Muscle layer of colon (tissue), 2 donors: ENCODE results near the gene OR9G1.
"Not testable (repeated sequence)": the region's sequence is repeated elsewhere in the genome, so short reads cannot be mapped to it uniquely, and the experiment has no call there.

Source experiments
- H3K27ac ChIP-seq: one replicate; pipeline ENCODE4 v1.7.0; 2013; ENCODE audit warnings: low read depth, mild to moderate bottlenecking, low read length, moderate library complexity
- H3K27me3 ChIP-seq, 2 donors: one replicate each; pipeline ENCODE4 v1.7.0; 2013; ENCODE audit warnings: low read length in 2 of 2, mild to moderate bottlenecking in 2 of 2; ENCODE audit not compliant: insufficient read depth in 2 of 2, control insufficient read depth in 1 of 2
- H3K36me3 ChIP-seq: one replicate; pipeline ENCODE4 v1.7.0; 2013; ENCODE audit warnings: mild to moderate bottlenecking, low read length; ENCODE audit not compliant: insufficient read depth
- H3K4me1 ChIP-seq: one replicate; pipeline ENCODE4 v1.7.0; 2013; ENCODE audit warnings: mild to moderate bottlenecking, low read length; ENCODE audit not compliant: insufficient read depth
- H3K4me3 ChIP-seq, 2 donors: one replicate each; pipeline ENCODE4 v1.7.0; 2013; ENCODE audit warnings: low read length in 2 of 2, low read depth in 1 of 2, mild to moderate bottlenecking in 1 of 2, moderate library complexity in 1 of 2
- H3K9ac ChIP-seq: one replicate; pipeline ENCODE4 v1.7.0; 2013; ENCODE audit warnings: low read length
- H3K9me3 ChIP-seq: one replicate; pipeline ENCODE4 v1.7.0; 2013; ENCODE audit warnings: mild to moderate bottlenecking, low read length
- donor health status: abdominal sarcoma.
- donor health status: Adenocarcinoma of cecum.

Gene OR9G1, protein sequence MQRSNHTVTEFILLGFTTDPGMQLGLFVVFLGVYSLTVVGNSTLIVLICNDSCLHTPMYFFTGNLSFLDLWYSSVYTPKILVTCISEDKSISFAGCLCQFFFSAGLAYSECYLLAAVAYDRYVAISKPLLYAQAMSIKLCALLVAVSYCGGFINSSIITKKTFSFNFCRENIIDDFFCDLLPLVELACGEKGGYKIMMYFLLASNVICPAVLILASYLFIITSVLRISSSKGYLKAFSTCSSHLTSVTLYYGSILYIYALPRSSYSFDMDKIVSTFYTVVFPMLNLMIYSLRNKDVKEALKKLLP

GRCh38 chr11:56698795-56699194, at the start of gene OR9G1:
TSS of gene OR9G1 (plus strand) at chr11:56699095. CDS start at chr11:56700388, 1,293 bp downstream.
- no peaks in the 10 kb centered on the region for H3K9me3 ChIP-seq

DNA sequence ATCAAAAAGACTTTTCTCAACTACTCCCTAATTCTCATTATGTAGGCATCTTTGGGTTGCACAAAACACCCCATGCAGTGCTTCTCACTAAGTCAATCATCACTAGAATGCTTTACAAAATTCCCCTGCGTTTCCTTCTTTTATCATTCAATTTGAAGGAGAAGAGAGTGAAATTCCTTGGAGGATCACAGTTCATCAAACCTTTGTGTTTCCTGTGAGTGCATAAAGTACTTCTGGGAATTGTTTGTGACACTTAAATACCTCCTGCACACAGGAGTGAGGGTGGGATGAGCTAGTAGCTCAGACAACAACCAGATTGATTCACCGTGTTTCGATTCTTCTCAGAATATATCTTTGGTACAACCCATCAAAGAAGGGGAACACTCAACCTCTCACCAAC, 39.1 kb upstream of the OR9G1 start:
- Histone ChIP-seq H3K27me3 (no peaks in the 10 kb centered on the region), H3K9ac (no peak overlapping the region), H3K9me3 (no peaks in the 10 kb centered on the region), H3K4me3 (no peak overlapping the region), H3K27ac (no peak overlapping the region), H3K36me3 (no peaks in the 10 kb centered on the region), H3K4me1 (no peaks in the 10 kb centered on the region)

More at GRCh38 chr11:56698795-56699194, at the start of gene OR9G1:
- Histone ChIP-seq H3K27me3 (no peaks in the 10 kb centered on the region), H3K9ac (no peak within 1 kb of the TSS), H3K4me3 (no peak within 1 kb of the TSS), H3K27ac (no peak within 1 kb of the TSS), H3K4me1 (no peaks in the 10 kb centered on the region), H3K36me3 (no peaks in the 10 kb centered on the region)

DNA sequence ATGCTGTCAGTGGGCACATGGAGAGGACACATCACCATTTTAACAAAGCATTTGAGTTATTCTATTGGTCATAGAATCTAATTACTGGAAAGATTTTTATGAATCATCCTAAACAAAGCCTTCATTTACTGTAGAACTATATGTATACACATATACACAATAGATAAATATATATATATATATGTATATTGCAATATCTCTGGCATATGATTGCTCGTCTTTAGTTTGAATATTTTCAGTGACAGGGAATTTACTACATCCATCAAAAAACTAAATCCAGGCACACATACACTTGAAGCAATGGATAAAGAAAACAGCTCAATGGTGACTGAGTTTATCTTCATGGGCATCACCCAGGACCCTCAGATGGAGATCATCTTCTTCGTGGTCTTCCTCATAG, 35.5 kb upstream of the OR9G1 start, which contains the start of gene OR5AR1:
Gene OR5AR1 (plus strand): TSS at position 301 of the 400 bp plus-strand sequence. CDS start 0 bp downstream, at position 301.
- H3K4me1 ChIP-seq = no peaks in the 10 kb centered on the region
- H3K36me3 ChIP-seq = no peaks in the 10 kb centered on the region
- H3K27me3 ChIP-seq = no peaks in the 10 kb centered on the region
- H3K4me3 ChIP-seq = no peak within 1 kb of the TSS
- H3K9ac ChIP-seq = no peak within 1 kb of the TSS
- H3K27ac ChIP-seq = no peak within 1 kb of the TSS
- no peaks in the 10 kb centered on the region for H3K9me3 ChIP-seq

DNA sequence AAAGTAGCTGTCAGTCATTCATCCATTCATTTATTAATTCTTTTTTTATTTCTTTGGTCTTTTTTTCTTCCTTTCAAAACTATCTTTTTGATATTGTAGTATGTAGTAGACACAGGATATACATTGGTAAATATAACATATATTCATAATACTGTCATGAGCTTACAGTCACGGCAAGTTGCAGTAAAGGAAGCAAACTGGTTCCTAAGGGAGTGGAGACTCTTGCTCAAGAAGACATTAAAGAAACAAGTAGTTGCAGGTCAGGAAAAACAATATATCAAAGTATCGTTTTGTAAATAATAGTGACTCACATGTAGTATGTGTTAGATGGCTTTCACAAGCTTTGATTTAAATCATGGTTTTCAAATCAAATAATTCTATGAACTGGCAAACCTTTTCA, 27.9 kb upstream of the OR9G1 start:
- Histone ChIP-seq H3K9ac (no peak overlapping the region), H3K36me3 (no peaks in the 10 kb centered on the region), H3K27me3 (no peaks in the 10 kb centered on the region), H3K27ac (no peak overlapping the region), H3K4me1 (no peaks in the 10 kb centered on the region), H3K4me3 (no peak overlapping the region), H3K9me3 (no peaks in the 10 kb centered on the region)

GRCh38 chr11:56688554-56689100, 10.3 kb upstream of the OR9G1 start:
- Histone ChIP-seq H3K27ac (no peak overlapping the region), H3K9me3 (no peaks in the 10 kb centered on the region), H3K27me3 (no peaks in the 10 kb centered on the region), H3K4me3 (no peak overlapping the region), H3K4me1 (no peaks in the 10 kb centered on the region), H3K9ac (no peak overlapping the region), H3K36me3 (no peaks in the 10 kb centered on the region)

DNA sequence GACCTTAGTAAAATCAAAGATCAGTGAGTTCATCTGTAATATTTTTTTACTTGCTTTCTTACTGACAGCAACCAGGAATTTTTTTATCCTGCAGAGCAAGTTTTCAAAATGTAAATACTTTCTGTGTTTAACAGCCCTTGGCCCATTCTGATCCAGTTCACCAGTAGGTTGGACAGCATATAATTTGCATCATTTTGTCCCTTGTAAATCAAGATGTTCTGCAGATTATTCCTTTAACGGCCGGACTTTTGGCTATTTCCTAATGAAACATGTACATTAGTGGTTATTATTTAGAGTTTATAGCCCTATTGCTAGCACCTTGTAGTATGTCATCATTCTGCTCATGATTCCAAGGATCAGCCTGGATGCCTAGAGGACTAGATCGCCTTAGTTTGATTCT, 7.7 kb upstream of the OR9G1 start:
- not testable (repeated sequence) for H3K27ac ChIP-seq, H3K9ac ChIP-seq, H3K9me3 ChIP-seq, H3K4me3 ChIP-seq, H3K27me3 ChIP-seq, H3K36me3 ChIP-seq, H3K4me1 ChIP-seq

GRCh38 chr11:56693428-56693827, 5.5 kb upstream of the OR9G1 start:
- Histone ChIP-seq H3K4me1 (no peaks in the 10 kb centered on the region), H3K27ac (no peak overlapping the region), H3K36me3 (no peaks in the 10 kb centered on the region), H3K4me3 (no peak overlapping the region), H3K9me3 (no peaks in the 10 kb centered on the region), H3K27me3 (no peaks in the 10 kb centered on the region), H3K9ac (no peak overlapping the region)

GRCh38 chr11:56700242-56700913, 1.5 kb downstream of the OR9G1 start:
- Histone ChIP-seq H3K27ac (no peak overlapping the region), H3K36me3 (no peaks in the 10 kb centered on the region), H3K4me3 (no peak overlapping the region), H3K4me1 (no peaks in the 10 kb centered on the region), H3K9ac (no peak overlapping the region), H3K9me3 (no peaks in the 10 kb centered on the region), H3K27me3 (no peaks in the 10 kb centered on the region)

GRCh38 chr11:56700914-56701485, 2.1 kb downstream of the OR9G1 start:
- no peaks in the 10 kb centered on the region for H3K9me3 ChIP-seq
- no peak overlapping the region for H3K27ac ChIP-seq
- no peaks in the 10 kb centered on the region for H3K27me3 ChIP-seq
- H3K4me3 ChIP-seq = no peak overlapping the region
- no peaks in the 10 kb centered on the region for H3K4me1 ChIP-seq
- no peaks in the 10 kb centered on the region for H3K36me3 ChIP-seq
- H3K9ac ChIP-seq = no peak overlapping the region

GRCh38 chr11:56705784-56706396, 7.0 kb downstream of the OR9G1 start:
- Histone ChIP-seq H3K27ac (no peak overlapping the region), H3K9ac (no peak overlapping the region), H3K9me3 (no peaks in the 10 kb centered on the region)

DNA sequence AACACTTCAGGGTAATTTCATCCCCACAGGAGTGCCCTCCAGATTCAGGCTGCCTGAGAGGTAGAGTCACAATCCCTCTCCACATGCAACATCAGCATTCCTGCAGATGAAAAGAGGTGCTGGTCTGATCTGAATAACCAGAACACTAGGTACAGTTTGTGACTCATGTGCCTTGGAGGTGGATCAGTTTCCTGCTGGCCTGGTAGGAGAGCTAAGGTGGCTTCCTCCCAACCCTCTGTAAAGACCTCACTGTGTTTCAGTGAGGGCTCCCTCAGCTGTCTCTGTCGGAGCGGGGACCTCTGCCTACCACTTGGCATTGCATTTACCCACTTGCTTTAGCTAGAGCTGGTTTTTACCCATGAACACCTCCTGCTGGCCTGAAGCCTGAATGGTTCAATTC, 7.6 kb downstream of the OR9G1 start:
- Histone ChIP-seq H3K27me3 (no peaks in the 10 kb centered on the region), H3K9ac (no peak overlapping the region), H3K4me1 (no peaks in the 10 kb centered on the region), H3K36me3 (no peaks in the 10 kb centered on the region), H3K4me3 (no peak overlapping the region), H3K9me3 (no peaks in the 10 kb centered on the region), H3K27ac (no peak overlapping the region)

More at GRCh38 chr11:56705784-56706396, 7.0 kb downstream of the OR9G1 start:
- H3K36me3 ChIP-seq = no peaks in the 10 kb centered on the region
- H3K4me3 ChIP-seq = no peak overlapping the region
- no peaks in the 10 kb centered on the region for H3K27me3 ChIP-seq
- no peaks in the 10 kb centered on the region for H3K4me1 ChIP-seq
